Epithelial cell of esophagus (primary cell): ENCODE data around the gene TNS3.

Source experiments
- DNase-seq: peaks from one replicate; pipeline ENCODE4 v3.0.0; 2010; ENCODE audit warnings: low read depth
- H3K4me3 ChIP-seq: 2 replicates; pipeline ENCODE4 v1.5.1; 2011; ENCODE audit warnings: mild to moderate bottlenecking, low read length, control low read depth
- TF ChIP-seq, protein P1 (sequence below): IDR thresholded peaks from 2 replicates; pipeline ENCODE4 v1.5.1; 2011; ENCODE audit warnings: low read depth, mild to moderate bottlenecking, low read length, control low read depth, inconsistent platforms; ENCODE audit not compliant: insufficient read depth; ENCODE audit errors: missing control alignments

The TNS3 gene

DNA sequence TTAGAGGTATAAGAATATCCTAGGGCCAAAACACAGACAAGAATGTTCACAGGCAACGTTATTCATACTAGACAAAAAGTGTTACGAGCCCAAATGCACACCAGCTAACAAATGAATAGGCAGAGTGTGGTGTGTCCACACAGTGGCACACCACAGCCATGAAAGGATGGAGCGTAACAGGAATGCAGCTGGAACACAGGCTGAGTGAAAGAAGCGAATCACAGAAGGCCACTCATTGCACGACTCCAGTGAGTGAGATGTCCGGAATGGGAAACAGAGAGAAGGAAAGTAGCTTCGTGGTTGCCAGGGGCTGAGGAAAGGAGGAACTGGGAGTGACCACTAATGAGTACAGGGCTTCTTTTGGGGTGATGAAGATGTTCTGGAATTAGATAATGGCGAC is 198.8 kb downstream of the TNS3 start:
- no peak overlapping the region for H3K4me3 ChIP-seq
- no peak for DNase-seq
- TF ChIP-seq, protein P1, sequence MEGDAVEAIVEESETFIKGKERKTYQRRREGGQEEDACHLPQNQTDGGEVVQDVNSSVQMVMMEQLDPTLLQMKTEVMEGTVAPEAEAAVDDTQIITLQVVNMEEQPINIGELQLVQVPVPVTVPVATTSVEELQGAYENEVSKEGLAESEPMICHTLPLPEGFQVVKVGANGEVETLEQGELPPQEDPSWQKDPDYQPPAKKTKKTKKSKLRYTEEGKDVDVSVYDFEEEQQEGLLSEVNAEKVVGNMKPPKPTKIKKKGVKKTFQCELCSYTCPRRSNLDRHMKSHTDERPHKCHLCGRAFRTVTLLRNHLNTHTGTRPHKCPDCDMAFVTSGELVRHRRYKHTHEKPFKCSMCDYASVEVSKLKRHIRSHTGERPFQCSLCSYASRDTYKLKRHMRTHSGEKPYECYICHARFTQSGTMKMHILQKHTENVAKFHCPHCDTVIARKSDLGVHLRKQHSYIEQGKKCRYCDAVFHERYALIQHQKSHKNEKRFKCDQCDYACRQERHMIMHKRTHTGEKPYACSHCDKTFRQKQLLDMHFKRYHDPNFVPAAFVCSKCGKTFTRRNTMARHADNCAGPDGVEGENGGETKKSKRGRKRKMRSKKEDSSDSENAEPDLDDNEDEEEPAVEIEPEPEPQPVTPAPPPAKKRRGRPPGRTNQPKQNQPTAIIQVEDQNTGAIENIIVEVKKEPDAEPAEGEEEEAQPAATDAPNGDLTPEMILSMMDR, result no peak

DNA sequence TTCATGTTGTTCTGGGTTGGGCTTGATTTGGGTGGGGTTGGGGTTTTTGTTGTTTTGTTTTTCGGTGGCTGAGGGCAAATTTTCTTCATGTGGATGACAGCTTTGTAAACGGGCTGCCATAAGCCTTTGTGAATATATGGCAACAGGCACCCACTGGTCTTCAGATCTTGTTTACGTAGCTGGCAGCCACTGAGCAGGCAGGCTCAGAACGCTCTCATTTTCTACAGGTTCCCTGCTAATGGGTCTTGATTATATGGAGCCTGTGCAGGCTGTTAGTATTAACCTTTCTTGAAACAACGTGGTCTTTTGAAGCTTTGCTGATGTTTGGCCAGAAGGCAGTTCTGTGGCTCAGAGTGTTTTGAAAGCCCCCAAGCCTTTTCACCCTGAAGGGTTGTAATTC is 199.7 kb downstream of the TNS3 start:
- H3K4me3 ChIP-seq, result no peak overlapping the region
- TF ChIP-seq, protein P1, result no peak
- DNase-seq, result no peak

DNA sequence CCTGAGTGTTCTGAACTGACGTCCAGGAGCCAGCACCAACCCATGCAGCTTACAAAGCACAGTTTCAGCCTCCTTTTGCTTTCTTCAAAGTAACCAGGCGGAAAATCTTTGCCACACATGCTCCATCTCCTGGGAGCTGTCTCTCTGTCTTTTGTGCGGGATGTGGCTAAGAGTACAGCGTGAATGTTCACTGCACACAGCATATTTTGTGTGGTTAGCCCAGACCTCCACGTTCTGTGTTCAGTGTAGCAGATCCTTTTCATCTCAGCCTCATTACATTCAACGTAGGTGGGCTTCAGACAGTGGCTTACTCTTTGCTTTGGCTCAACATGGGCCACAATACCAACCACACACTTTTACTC is 200.8 kb downstream of the TNS3 start:
- TF ChIP-seq, protein P1, result no peak
- no peak overlapping the region for H3K4me3 ChIP-seq
- no peak for DNase-seq

DNA sequence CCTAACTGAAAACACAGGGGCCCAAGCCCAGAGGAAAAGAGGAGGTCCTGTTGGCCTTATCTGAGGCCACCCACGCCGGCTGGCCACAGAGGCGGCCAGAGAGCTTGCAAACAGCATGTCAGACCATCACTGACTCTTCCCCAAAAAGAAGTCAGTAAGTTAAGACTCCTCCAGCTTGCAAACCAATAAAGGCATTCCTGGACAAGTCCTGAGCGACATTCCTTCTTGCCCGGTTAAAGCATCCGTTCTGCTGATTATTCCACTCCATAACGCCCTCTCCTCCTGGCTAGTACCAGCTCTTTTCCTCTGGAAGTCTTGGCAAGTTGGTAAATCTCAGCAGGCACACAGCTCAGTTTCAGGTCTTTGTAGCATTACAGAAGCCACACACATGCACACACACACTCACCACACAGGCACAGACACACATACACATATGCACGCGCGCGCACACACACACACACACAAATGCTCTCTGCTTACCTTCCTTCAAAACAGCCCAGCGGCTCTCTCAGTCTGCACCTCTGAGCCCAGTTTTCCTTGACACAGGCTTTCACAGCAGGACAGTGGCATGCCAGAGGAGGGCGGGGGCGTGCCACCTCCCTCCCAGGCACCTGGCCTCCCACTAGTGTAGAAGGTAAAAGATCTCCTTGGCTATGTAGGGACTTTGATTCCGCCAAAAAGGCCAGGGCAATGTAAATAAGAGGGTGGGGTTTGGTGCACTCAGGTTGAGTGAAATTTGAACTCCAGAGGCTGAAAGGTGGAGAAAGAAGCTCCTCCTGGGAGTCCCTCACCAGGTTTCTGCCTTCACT is 201.4 kb downstream of the TNS3 start:
- TF ChIP-seq, protein P1, result no peak
- DNase-seq, result peak; percentile 45
- H3K4me3 ChIP-seq, result peak overlapping the region; percentile 15

DNA sequence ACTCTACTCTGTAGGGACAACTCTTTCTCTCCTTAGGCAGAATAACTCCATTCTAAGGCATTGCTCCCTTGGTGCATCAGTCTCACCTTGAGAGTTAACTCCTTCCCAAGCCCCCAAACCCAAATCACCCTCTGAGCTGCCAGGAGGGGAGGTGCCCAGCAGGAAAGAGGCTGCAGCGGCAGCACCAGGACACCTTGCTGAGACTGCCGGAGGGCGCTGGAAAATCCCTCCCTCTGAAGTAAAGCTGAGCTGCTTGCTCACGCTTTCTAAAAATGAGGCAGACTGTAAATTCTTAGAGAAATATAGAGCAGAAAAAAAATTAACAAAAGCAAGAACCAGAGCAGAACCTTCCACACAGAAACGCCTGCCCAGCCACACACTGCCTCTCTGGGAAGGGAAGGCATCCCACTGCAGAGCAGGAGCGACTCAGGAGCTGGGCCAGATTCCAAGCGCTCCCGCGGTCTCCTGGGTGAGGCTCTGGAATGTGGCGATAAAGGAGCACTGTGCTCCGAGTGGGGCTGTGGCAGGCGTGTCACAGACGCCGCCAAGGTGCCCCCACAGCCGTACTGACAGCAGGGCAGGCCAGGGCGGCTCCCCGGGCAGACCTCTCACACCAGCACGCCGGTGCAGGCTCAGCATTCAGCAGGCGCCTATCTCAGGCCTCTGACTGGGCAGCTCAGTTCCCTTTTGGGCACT is 202.1 kb downstream of the TNS3 start:
- DNase-seq, result peak; percentile 60
- TF ChIP-seq, protein P1, result no peak
- H3K4me3 ChIP-seq, result peak overlapping the region; percentile 15

DNA sequence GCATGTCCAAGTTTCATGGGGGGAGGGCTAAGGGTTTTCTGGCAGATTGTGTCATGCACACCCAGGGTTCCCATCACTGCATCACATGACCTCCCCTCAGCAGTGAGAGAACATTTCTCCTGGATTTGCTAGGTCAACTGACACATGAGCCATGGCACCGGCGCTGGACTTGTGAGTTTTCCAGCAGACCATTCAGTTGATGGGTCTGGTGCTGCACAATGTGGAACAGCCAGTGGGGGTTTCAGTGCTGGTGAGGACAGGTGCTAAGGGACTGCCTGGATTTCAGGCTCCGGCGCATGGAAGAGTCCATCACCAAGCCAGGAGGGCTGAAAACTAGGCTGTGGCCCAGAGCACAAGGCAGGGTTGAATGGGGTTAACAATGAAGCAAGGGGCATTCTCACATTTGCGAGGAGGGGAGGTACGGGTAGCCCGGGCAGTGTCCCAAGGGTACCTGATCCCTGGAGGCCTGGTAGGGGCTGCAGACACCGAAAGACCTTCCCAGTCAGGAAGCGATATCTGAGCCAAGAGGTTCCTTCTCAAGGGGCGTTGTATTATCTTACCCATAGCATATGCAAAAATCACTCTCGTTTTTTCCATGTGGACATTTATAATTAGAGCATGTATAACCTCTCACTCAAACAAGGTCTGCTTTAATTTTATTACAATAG is 203.0 kb downstream of the TNS3 start:
- no peak overlapping the region for H3K4me3 ChIP-seq
- TF ChIP-seq, protein P1, result no peak
- no peak for DNase-seq
